H1 (cell line): ENCODE measurements around the gene TEX29. TPM values are rescaled to one million over a fixed set of nuclear protein-coding genes. Genes with fewer than 3 reads are reported as not detected.

ENCODE experiments used
- CTCF ChIA-PET: fragments of 300-600 bp; sonication (Branson Sonifier 250); formaldehyde crosslinking; loops from one replicate; lab custom pipeline; 2021; ENCODE audit not compliant: partially characterized antibody; lab: Charles Lee
- POLR2A ChIA-PET: fragments of 300-600 bp; sonication (Branson Sonifier 250); formaldehyde crosslinking; loops from one replicate; lab custom pipeline; 2021; ENCODE audit warnings: inconsistent platforms; ENCODE audit not compliant: partially characterized antibody; lab: Charles Lee
- DNase-seq, 2 experiments: peaks; one replicate each; pipeline versions ENCODE4 v3.0.0 to v3.0.0-alpha.2; 2010 to 2022; ENCODE audit warnings: low spot score in 2 of 2, low read depth in 1 of 2, mixed read lengths in 1 of 2
- FAIRE-seq: peaks from 2 replicates; lab custom pipeline; 2011; peaks lifted over from hg19 to GRCh38; lab: Jason Lieb, UNC
- H2AFZ ChIP-seq: 2 replicates; pipeline ENCODE4 v1.8.1; 2012; ENCODE audit warnings: low read length, inconsistent platforms
- H2AK5ac ChIP-seq: 2 replicates; pipeline ENCODE4 v1.6.1; 2013; ENCODE audit warnings: low read depth, low read length
- H2BK120ac ChIP-seq: replicated peaks from 2 replicates; pipeline ENCODE3; 2013; ENCODE audit warnings: low read depth, low read length, inconsistent platforms
- H2BK12ac ChIP-seq: 2 replicates; pipeline ENCODE4 v1.6.1; 2013; ENCODE audit warnings: low read depth, low read length
- H2BK15ac ChIP-seq: 2 replicates; pipeline ENCODE4 v1.6.1; 2013; ENCODE audit warnings: low read length
- H2BK20ac ChIP-seq: 2 replicates; pipeline ENCODE4 v1.6.1; 2013; ENCODE audit warnings: low read length
- H2BK5ac ChIP-seq: 2 replicates; pipeline ENCODE4 v1.6.1; 2013; ENCODE audit warnings: low read depth, low read length
- H3K14ac ChIP-seq: 2 replicates; pipeline ENCODE4 v1.6.1; 2013; ENCODE audit warnings: inconsistent platforms; ENCODE audit not compliant: insufficient read length
- H3K18ac ChIP-seq: 2 replicates; pipeline ENCODE4 v1.6.1; 2013; ENCODE audit warnings: low read length; ENCODE audit errors: extremely low read depth
- H3K23ac ChIP-seq: 2 replicates; pipeline ENCODE4 v1.6.1; 2013; ENCODE audit warnings: inconsistent platforms; ENCODE audit not compliant: insufficient read length
- H3K23me2 ChIP-seq: 2 replicates; pipeline ENCODE4 v1.6.1; 2013; ENCODE audit warnings: low read depth, low read length
- H3K27ac ChIP-seq: 2 replicates; pipeline ENCODE4 v1.6.1; 2011; ENCODE audit warnings: low read depth, low read length, inconsistent platforms
- H3K27me3 ChIP-seq, 4 experiments: replicated peaks in 1 of 4; 1 replicate in 1 of 4; 2 replicates in 3 of 4; pipeline versions ENCODE4 v1.6.1 to v1.8.1; 2011 to 2013; ENCODE audit warnings: low read length in 3 of 4, mild to moderate bottlenecking in 3 of 4, inconsistent platforms in 2 of 4, mixed read lengths in 2 of 4, moderate library complexity in 1 of 4; ENCODE audit not compliant: control insufficient read depth in 3 of 4, insufficient read depth in 3 of 4; ENCODE audit errors: extremely low read depth in 1 of 4
- H3K36me3 ChIP-seq, 4 experiments: 2 replicates each; pipeline versions ENCODE4 v1.6.1 to v1.8.1; 2011 to 2013; ENCODE audit warnings: mild to moderate bottlenecking in 4 of 4, low read length in 3 of 4, moderate library complexity in 2 of 4, control low read depth in 1 of 4, inconsistent platforms in 1 of 4; ENCODE audit not compliant: insufficient read depth in 4 of 4, control insufficient read depth in 2 of 4
- H3K4ac ChIP-seq: replicated peaks from 2 replicates; pipeline ENCODE3; 2013; ENCODE audit warnings: low read length, low read depth, mixed read lengths, inconsistent platforms; ENCODE audit not compliant: insufficient read length
- H3K4me1 ChIP-seq, 4 experiments: replicated peaks in 1 of 4; 1 replicate in 1 of 4; 2 replicates in 3 of 4; pipeline versions ENCODE4 v1.6.1 to v1.8.1; 2011 to 2013; ENCODE audit warnings: low read length in 3 of 4, inconsistent platforms in 2 of 4, mixed read lengths in 1 of 4; ENCODE audit not compliant: insufficient read depth in 4 of 4, control insufficient read depth in 3 of 4
- H3K4me2 ChIP-seq, 2 experiments: 2 replicates each; pipeline versions ENCODE4 v1.6.1 to v1.8.1; 2011 to 2013; ENCODE audit warnings: low read depth in 2 of 2, low read length in 2 of 2, control low read depth in 1 of 2, inconsistent platforms in 1 of 2, mild to moderate bottlenecking in 1 of 2; ENCODE audit not compliant: insufficient read depth in 1 of 2
- H3K4me3 ChIP-seq, 4 experiments: fragments of 200-600, 300-600 bp in 1 of 4; sonication (generic), shearing (Covaris generic), sonication (Bioruptor Twin) in 1 of 4; 2 replicates each; pipeline versions ENCODE4 v1.5.1 to v1.8.1; 2011 to 2016; ENCODE audit warnings: low read length in 4 of 4, low read depth in 3 of 4, control low read depth in 2 of 4, inconsistent platforms in 2 of 4, mild to moderate bottlenecking in 2 of 4, mixed read lengths in 1 of 4, moderate library complexity in 1 of 4; ENCODE audit not compliant: insufficient read depth in 2 of 4; ENCODE audit errors: extremely low read depth in 1 of 4
- H3K56ac ChIP-seq: replicated peaks from 2 replicates; pipeline ENCODE3; 2013; ENCODE audit warnings: low read depth, mild to moderate bottlenecking, mixed read lengths, low read length, inconsistent platforms; ENCODE audit not compliant: insufficient read length
- H3K79me1 ChIP-seq: 2 replicates; pipeline ENCODE4 v1.6.1; 2013; ENCODE audit warnings: low read depth, low read length, control low read depth
- H3K79me2 ChIP-seq, 2 experiments: 2 replicates each; pipeline versions ENCODE4 v1.6.1 to v1.8.1; 2012 to 2013; ENCODE audit warnings: low read length in 2 of 2, mild to moderate bottlenecking in 2 of 2, inconsistent platforms in 1 of 2; ENCODE audit not compliant: insufficient read depth in 2 of 2, control insufficient read depth in 1 of 2
- H3K9ac ChIP-seq, 4 experiments: replicated peaks in 1 of 4; 1 replicate in 1 of 4; 2 replicates in 3 of 4; pipeline versions ENCODE4 v1.6.1 to v1.8.1; 2011 to 2013; ENCODE audit warnings: low read depth in 3 of 4, low read length in 3 of 4, control low read depth in 2 of 4, mild to moderate bottlenecking in 2 of 4, moderate library complexity in 2 of 4, inconsistent platforms in 1 of 4; ENCODE audit errors: extremely low read depth in 1 of 4
- H3K9me3 ChIP-seq, 2 experiments: 2 replicates each; pipeline versions ENCODE4 v1.6.1 to v1.8.1; 2012 to 2013; ENCODE audit warnings: mild to moderate bottlenecking in 2 of 2, moderate library complexity in 2 of 2, control low read depth in 1 of 2, inconsistent platforms in 1 of 2, low read depth in 1 of 2, low read length in 1 of 2, mixed read lengths in 1 of 2; ENCODE audit not compliant: insufficient read depth in 2 of 2
- H4K20me1 ChIP-seq, 2 experiments: replicated peaks in 1 of 2; 2 replicates each; pipeline versions ENCODE3 to v1.8.1; 2011 to 2013; ENCODE audit warnings: inconsistent platforms in 2 of 2, low read length in 2 of 2, mild to moderate bottlenecking in 1 of 2; ENCODE audit not compliant: insufficient read depth in 2 of 2, control insufficient read depth in 1 of 2
- H4K5ac ChIP-seq: 2 replicates; pipeline ENCODE4 v1.6.1; 2013; ENCODE audit warnings: low read length, low read depth, mixed read lengths, inconsistent platforms; ENCODE audit not compliant: insufficient read length
- H4K8ac ChIP-seq: 2 replicates; pipeline ENCODE4 v1.8.0; 2013; ENCODE audit warnings: mild to moderate bottlenecking, moderate library complexity, low read length, inconsistent platforms; ENCODE audit not compliant: insufficient read depth; ENCODE audit errors: extremely low read depth
- H4K91ac ChIP-seq: replicated peaks from 2 replicates; pipeline ENCODE3; 2013; ENCODE audit warnings: low read length, mixed read lengths, inconsistent platforms; ENCODE audit not compliant: insufficient read length
- SIX5 ChIP-seq: IDR thresholded peaks from 2 replicates; pipeline ENCODE4 v1.6.1; 2011; ENCODE audit warnings: mild to moderate bottlenecking, low read depth, low read length
- WGBS, 2 experiments: shearing (Covaris generic) in 1 of 2; methylation state at CpG; one replicate each; pipeline versions ENCODE4 v1.1.6 to v1.1.7; 2013 to 2015; ENCODE audit warnings: low lambda C conversion rate in 2 of 2, mixed read lengths in 2 of 2, inconsistent platforms in 1 of 2, low coverage in 1 of 2, missing lambda C conversion rate in 1 of 2; ENCODE audit not compliant: insufficient replicate concordance in 2 of 2, insufficient coverage in 1 of 2, insufficient read length in 1 of 2; ENCODE audit errors: extremely low coverage in 1 of 2, missing lambda C conversion rate in 1 of 2; 5-methylcytosine and 5-hydroxymethylcytosine counted together
- polyA plus RNA-seq, 7 experiments: library from polyadenylated mRNA; depleted of rRNA in 3 of 7; stranded (reverse) in 5 of 7; unstranded in 2 of 7; fragments of >200 nt in 5 of 7; fragments of 200-250 nt in 2 of 7; gene quantifications; 1 replicate in 5 of 7; 2 replicates in 1 of 7; 4 replicates in 1 of 7; pipeline versions ENCODE4 v1.2.1 to v1.2.3, GENCODE V29; 2011 to 2013; ENCODE audit warnings: missing spikeins in 2 of 7, mixed read lengths in 2 of 7
- total RNA-seq: library from RNA; stranded (reverse); fragmentation: NEBNext Ultra II Directional; extraction: Animal tissue kit (Norgen Biotek cat#: 25700); gene quantifications from 2 replicates; pipeline ENCODE4 v1.2.1, GENCODE V29; 2021

The TEX29 gene
- total and polyA plus RNA-seq, 2 of the 8 experiments (the other 6 are each of a cell fraction or from before 2014, with no cell fraction given): 0.08 TPM; not detected in 1

DNA sequence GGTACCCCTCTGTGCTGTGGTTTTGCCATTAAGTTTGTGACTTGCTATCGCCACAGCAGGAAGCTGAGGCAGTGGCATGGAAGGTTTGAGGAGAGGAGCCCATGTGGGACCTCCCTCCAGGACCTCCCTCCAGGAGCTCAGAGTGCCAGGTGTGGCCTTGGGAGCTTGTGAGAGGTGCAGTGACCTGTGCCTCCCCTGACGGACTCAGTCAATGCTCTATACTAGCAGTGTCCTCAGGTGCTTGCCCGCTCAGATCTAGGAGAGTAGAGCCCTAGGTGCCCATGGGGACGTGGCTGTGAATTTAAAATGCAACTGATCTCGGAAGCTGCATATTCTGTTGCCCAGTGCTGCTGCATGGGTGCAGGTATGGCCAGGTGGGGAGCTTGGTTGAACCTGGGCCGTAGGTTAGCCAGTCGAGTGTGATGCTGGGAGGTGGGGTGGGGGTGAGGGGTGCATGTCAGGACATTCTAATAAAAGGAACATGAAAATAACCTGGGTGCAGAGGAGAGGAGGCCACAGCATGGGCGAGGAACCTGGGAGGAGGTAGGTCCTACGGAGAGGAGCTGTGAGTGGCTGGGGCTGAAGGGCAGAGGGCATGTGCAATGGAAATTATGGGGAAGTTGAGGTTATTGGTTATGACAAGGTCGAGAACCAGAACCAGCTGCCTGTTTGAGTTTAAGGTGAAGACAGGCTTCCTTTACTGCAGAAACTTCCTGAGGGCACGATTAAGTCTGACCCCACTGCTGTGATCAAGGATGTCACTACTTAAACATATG lies 41.6 kb downstream of the TEX29 start:
- H4K8ac ChIP-seq: no peak overlapping the region; the same call in none of the 2 replicates
- no peak overlapping the region for H2BK12ac ChIP-seq
- no peak overlapping the region for H3K18ac ChIP-seq
- no peak overlapping the region for H3K14ac ChIP-seq
- no peak overlapping the region for H3K23ac ChIP-seq
- H3K23me2 ChIP-seq: peaks cover 3% of the 10 kb centered on the region; the same call in 1 of the 2 replicates
- no peak overlapping the region for H3K4ac ChIP-seq
- no peak overlapping the region for H3K4me2 ChIP-seq
- no peak overlapping the region for H2BK20ac ChIP-seq
- no peak overlapping the region for H2AFZ ChIP-seq
- peaks cover 0 to 7% (median 5%) of the 10 kb centered on the region in 4 experiments; a peak in 5 of 7 replicates for H3K4me1 ChIP-seq
- H3K79me2 ChIP-seq: no peaks in the 10 kb centered on the region
- H2BK15ac ChIP-seq: no peak overlapping the region
- ChIA-PET POLR2A (no interaction called here), CTCF (interaction anchor here (0.6 to 1.9 kb wide), 6 partner anchors 9 to 1914 kb away, joined by 3 to 6 read pairs (median 4); no protein-coding TSS in a partner anchor)
- H2AK5ac ChIP-seq: no peak overlapping the region
- H4K5ac ChIP-seq: peak overlapping the region; percentile 37
- H3K36me3 ChIP-seq: no peaks in the 10 kb centered on the region
- DNase-seq (peak in 1 of 2 experiments; percentile 28), FAIRE-seq (no peak)
- no peak overlapping the region for H3K9ac ChIP-seq
- no peak overlapping the region for H2BK120ac ChIP-seq
- TF ChIP-seq SIX5: no peak
- TF ChIP-seq, all 59 proteins: peak for 0
- no peak overlapping the region for H2BK5ac ChIP-seq
- 87% methylated on average over 11 of the region's 11 CpGs; no CpG with 5 or more reads in 1 of the 2 experiments for WGBS, 2 experiments
- no peaks in the 10 kb centered on the region for H3K27me3 ChIP-seq
- no peak overlapping the region for H3K4me3 ChIP-seq
- H3K56ac ChIP-seq: no peak overlapping the region
- no peak overlapping the region for H3K27ac ChIP-seq
- H4K20me1 ChIP-seq: no peaks in the 10 kb centered on the region
- H3K79me1 ChIP-seq: no peaks in the 10 kb centered on the region; the same call in 1 of the 2 replicates
- H3K9me3 ChIP-seq: no peaks in the 10 kb centered on the region
- no peak overlapping the region for H4K91ac ChIP-seq
